HepG2 (cell line): ENCODE data around the gene NELFB. TPM values are rescaled to one million over a fixed set of nuclear protein-coding genes. Genes with fewer than 3 reads are reported as not detected.

Experiments
- AGO2 ChIP-seq: fragments of 200-400 bp; formaldehyde crosslinking; optimal IDR thresholded peaks from 2 replicates; pipeline ENCODE3; 2017; ENCODE audit warnings: mild to moderate bottlenecking, low read depth, low read length, moderate library complexity
- ARHGAP35 ChIP-seq: sonication (generic); formaldehyde crosslinking; IDR thresholded peaks from 2 replicates; pipeline ENCODE4 v1.9.0; 2022; ENCODE audit warnings: mild to moderate bottlenecking, inconsistent platforms, moderate library complexity, missing genetic modification reagents, borderline replicate concordance
- CCAR2 ChIP-seq: fragments of 200-400 bp; formaldehyde crosslinking; optimal IDR thresholded peaks from 2 replicates; pipeline ENCODE3; 2018; ENCODE audit warnings: low read depth, mild to moderate bottlenecking, low read length, moderate library complexity
- EP300 ChIP-seq, 3 experiments: sonication (generic) in 1 of 3; formaldehyde crosslinking in 1 of 3; IDR thresholded peaks; 2 replicates each; pipeline versions ENCODE4 v1.5.1 to v1.6.1; 2011 to 2020; ENCODE audit warnings: low read depth in 2 of 3, low read length in 2 of 3, borderline replicate concordance in 1 of 3, improper control_type of control experiment in 1 of 3, mild to moderate bottlenecking in 1 of 3, missing genetic modification reagents in 1 of 3, moderate library complexity in 1 of 3
- FOSL1 ChIP-seq: sonication (generic); formaldehyde crosslinking; IDR thresholded peaks from 2 replicates; pipeline ENCODE4 v1.9.0; 2021; ENCODE audit warnings: missing genetic modification reagents, borderline replicate concordance
- HNRNPL ChIP-seq: fragments of 200-400 bp; formaldehyde crosslinking; IDR thresholded peaks from 2 replicates; pipeline ENCODE4 v1.6.1; 2017; ENCODE audit warnings: mild to moderate bottlenecking, low read depth, low read length
- KAT7 ChIP-seq: IDR thresholded peaks from 2 replicates; pipeline ENCODE4 v1.6.1; 2018; ENCODE audit warnings: borderline replicate concordance, missing compliant biosample characterization
- KDM3A ChIP-seq: IDR thresholded peaks from 2 replicates; pipeline ENCODE4 v1.6.1; 2018; ENCODE audit warnings: low read depth, missing compliant biosample characterization
- MAF1 ChIP-seq: sonication (generic); formaldehyde crosslinking; IDR thresholded peaks from 2 replicates; pipeline ENCODE4 v1.5.0; 2020; ENCODE audit warnings: missing genetic modification reagents, borderline replicate concordance
- MIER3 ChIP-seq: IDR thresholded peaks from 2 replicates; pipeline ENCODE4 v1.6.1; 2016; ENCODE audit warnings: missing compliant biosample characterization, borderline replicate concordance
- MXD1 ChIP-seq: sonication (generic); formaldehyde crosslinking; IDR thresholded peaks from 2 replicates; pipeline ENCODE4 v1.4.0; 2020; ENCODE audit warnings: mild to moderate bottlenecking, missing genetic modification reagents
- NFYB ChIP-seq: sonication (generic); formaldehyde crosslinking; IDR thresholded peaks from 2 replicates; pipeline ENCODE4 v1.4.0; 2020; ENCODE audit warnings: missing genetic modification reagents
- PBX3 ChIP-seq: sonication (generic); formaldehyde crosslinking; IDR thresholded peaks from 2 replicates; pipeline ENCODE4 v1.8.1; 2023; ENCODE audit warnings: missing genetic modification reagents, inconsistent platforms, borderline replicate concordance
- SMARCC2 ChIP-seq: fragments of 450-650 bp; IDR thresholded peaks from 2 replicates; pipeline ENCODE4 v1.6.1; 2017; ENCODE audit warnings: antibody characterized with exemption, mild to moderate bottlenecking
- SRY ChIP-seq: sonication (generic); formaldehyde crosslinking; IDR thresholded peaks from 2 replicates; pipeline ENCODE4 v1.8.0; 2022; ENCODE audit warnings: mild to moderate bottlenecking, missing genetic modification reagents
- STAT5B ChIP-seq: sonication (generic); formaldehyde crosslinking; IDR thresholded peaks from 2 replicates; pipeline ENCODE4 v1.4.0; 2020; ENCODE audit warnings: missing genetic modification reagents
- TAF15 ChIP-seq: fragments of 200-400 bp; formaldehyde crosslinking; IDR thresholded peaks from one replicate; pipeline ENCODE4 v1.6.1; 2018; ENCODE audit warnings: mild to moderate bottlenecking, low read depth, low read length; ENCODE audit not compliant: poor library complexity, severe bottlenecking
- TBX3 ChIP-seq: fragments of 450-650 bp; IDR thresholded peaks from 2 replicates; pipeline ENCODE4 v1.6.1; 2017; ENCODE audit warnings: antibody characterized with exemption, mild to moderate bottlenecking, inconsistent platforms, borderline replicate concordance
- TRIM22 ChIP-seq: fragments of 450-650 bp; IDR thresholded peaks from 2 replicates; pipeline ENCODE4 v1.6.1; 2017
- ZBTB7A ChIP-seq: sonication (generic); formaldehyde crosslinking; IDR thresholded peaks from 2 replicates; pipeline ENCODE4 v1.8.0; 2022; ENCODE audit warnings: mild to moderate bottlenecking, missing genetic modification reagents
- ZNF451 ChIP-seq: sonication (generic); formaldehyde crosslinking; IDR thresholded peaks from 2 replicates; pipeline ENCODE4 v1.5.0; 2020; ENCODE audit warnings: mild to moderate bottlenecking, missing genetic modification reagents
- ZNF562 ChIP-seq: sonication (generic); formaldehyde crosslinking; IDR thresholded peaks from 2 replicates; pipeline ENCODE4 v1.8.0; 2022; ENCODE audit warnings: missing genetic modification reagents, borderline replicate concordance
- ZNF598 ChIP-seq: sonication (generic); formaldehyde crosslinking; IDR thresholded peaks from 2 replicates; pipeline ENCODE4 v1.5.1; 2020; ENCODE audit warnings: mild to moderate bottlenecking, missing genetic modification reagents, borderline replicate concordance
- ZNF629 ChIP-seq: sonication (generic); formaldehyde crosslinking; conservative IDR thresholded peaks from 2 replicates; pipeline ENCODE4 v1.5.0; 2020; ENCODE audit warnings: missing genetic modification reagents
- ZSCAN22 ChIP-seq: sonication (generic); formaldehyde crosslinking; IDR thresholded peaks from 2 replicates; pipeline ENCODE4 v1.4.0; 2020; ENCODE audit warnings: mild to moderate bottlenecking, missing genetic modification reagents
- polyA plus RNA-seq, 8 experiments: library from polyadenylated mRNA; depleted of rRNA in 3 of 8; stranded (reverse) in 7 of 8; unstranded in 1 of 8; fragments of >200 nt; fragmentation: Illumina TruSeq in 4 of 8; extraction: Trizol in 4 of 8; gene quantifications; 2 replicates each; pipeline versions ENCODE4 v1.2.1 to v1.2.3, GENCODE V29; 2011 to 2016; ENCODE audit warnings: low read depth in 4 of 8, missing spikeins in 1 of 8, mixed read lengths in 1 of 8; ENCODE audit not compliant: insufficient read depth in 1 of 8
- total RNA-seq, 5 experiments: library from RNA; depleted of rRNA; stranded (reverse); fragments of >200 nt; fragmentation: Illumina TruSeq; extraction: Trizol; gene quantifications; 2 replicates each; pipeline ENCODE4 v1.2.3, GENCODE V29; 2016; ENCODE audit warnings: low read depth in 1 of 5
- TF ChIP-seq, protein P1 (sequence below): IDR thresholded peaks from 2 replicates; pipeline ENCODE4 v1.6.1; 2016; ENCODE audit warnings: missing compliant biosample characterization, missing genetic modification reagents, borderline replicate concordance

The NELFB gene
- total and polyA plus RNA-seq, 2 of the 13 experiments (the other 11 are each of a cell fraction or from before 2014, with no cell fraction given), result 26.5 to 45.8 TPM

GRCh38 chr9:137277329-137278041 lies 22.4 kb downstream of the NELFB start, which contains the start of gene TOR4A (continued):
- TF ChIP-seq TBX3 (peak; percentile 51; the same call in 1 of the 2 replicates), FOSL1 (CRISPR knock-in tag) (no peak; the same call in 1 of the 2 replicates), MIER3 (0 out of 2 replicates have a peak, but pooled peaks have one; percentile 24), SMARCC2 (no peak), TRIM22 (no peak), ZBTB7A (CRISPR knock-in tag) (peak; percentile 38; the same call in 1 of the 2 replicates), MXD1 (CRISPR knock-in tag) (no peak; the same call in 1 of the 2 replicates), SRY (CRISPR knock-in tag) (no peak), TAF15 (no peak), KDM3A (CRISPR knock-in tag) (peak; percentile 55; the same call in 1 of the 2 replicates), ZNF629 (CRISPR knock-in tag) (no peak), AGO2 (peak; percentile 46), PBX3 (no peak), HNRNPL (no peak; the same call in 1 of the 2 replicates), ZNF562 (no peak), CCAR2 (no peak), EP300 (IDR thresholded peaks at IDR 0.05; ENCODE audit: low read depth in 2 of 2, low read length in 2 of 2) (peak; percentile 20 to 39; a peak in 2 of 4 replicates), EP300 (CRISPR knock-in tag; IDR thresholded peaks at IDR 0.05; ENCODE audit: borderline replicate concordance) (no peak; the same call in none of the 2 replicates), ZSCAN22 (CRISPR knock-in tag) (no peak), KAT7 (peak; percentile 68; the same call in 1 of the 2 replicates), STAT5B (CRISPR knock-in tag) (0 out of 2 replicates have a peak, but pooled peaks have one; percentile 48), ARHGAP35 (no peak; the same call in 1 of the 2 replicates), MAF1 (CRISPR knock-in tag) (peak; percentile 87), ZNF598 (CRISPR knock-in tag) (no peak), ZNF451 (peak; percentile 55; the same call in 1 of the 2 replicates), NFYB (CRISPR knock-in tag) (no peak)
- TF ChIP-seq, protein P1, sequence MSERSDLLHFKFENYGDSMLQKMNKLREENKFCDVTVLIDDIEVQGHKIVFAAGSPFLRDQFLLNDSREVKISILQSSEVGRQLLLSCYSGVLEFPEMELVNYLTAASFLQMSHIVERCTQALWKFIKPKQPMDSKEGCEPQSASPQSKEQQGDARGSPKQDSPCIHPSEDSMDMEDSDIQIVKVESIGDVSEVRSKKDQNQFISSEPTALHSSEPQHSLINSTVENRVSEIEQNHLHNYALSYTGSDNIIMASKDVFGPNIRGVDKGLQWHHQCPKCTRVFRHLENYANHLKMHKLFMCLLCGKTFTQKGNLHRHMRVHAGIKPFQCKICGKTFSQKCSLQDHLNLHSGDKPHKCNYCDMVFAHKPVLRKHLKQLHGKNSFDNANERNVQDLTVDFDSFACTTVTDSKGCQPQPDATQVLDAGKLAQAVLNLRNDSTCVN (CRISPR knock-in tag), result peak; percentile 78; the same call in 1 of the 2 replicates
